ENCODE results near the gene HIPK3. TPM values are rescaled to one million over a fixed set of nuclear protein-coding genes. Genes with fewer than 3 reads are reported as not detected.
"Not testable (repeated sequence)": the region's sequence is repeated elsewhere in the genome, so short reads cannot be mapped to it uniquely, and the experiment has no call there.

Gene HIPK3
- total RNA-seq, 1 donor from 2014 or later = 290 TPM

DNA sequence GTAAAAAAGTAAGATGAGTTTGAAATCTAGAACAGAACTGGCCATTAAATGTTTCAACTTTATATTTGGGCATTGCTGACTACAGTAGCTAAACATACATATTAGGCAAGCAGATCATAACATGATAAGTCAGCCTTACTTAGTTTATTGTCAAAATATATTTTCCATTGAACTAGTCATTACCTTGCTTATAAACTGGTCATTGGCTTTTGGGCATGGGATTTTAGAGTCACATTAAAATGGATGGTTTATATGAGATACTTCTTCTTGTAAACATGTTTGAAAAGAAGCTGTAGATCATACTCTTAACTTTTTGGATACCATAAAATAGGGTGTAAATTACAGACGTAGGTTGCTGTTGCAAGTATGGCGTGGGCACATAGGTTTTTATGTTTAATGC is 2.7 kb downstream of the HIPK3 start:
- no peak for DNase-seq

DNA sequence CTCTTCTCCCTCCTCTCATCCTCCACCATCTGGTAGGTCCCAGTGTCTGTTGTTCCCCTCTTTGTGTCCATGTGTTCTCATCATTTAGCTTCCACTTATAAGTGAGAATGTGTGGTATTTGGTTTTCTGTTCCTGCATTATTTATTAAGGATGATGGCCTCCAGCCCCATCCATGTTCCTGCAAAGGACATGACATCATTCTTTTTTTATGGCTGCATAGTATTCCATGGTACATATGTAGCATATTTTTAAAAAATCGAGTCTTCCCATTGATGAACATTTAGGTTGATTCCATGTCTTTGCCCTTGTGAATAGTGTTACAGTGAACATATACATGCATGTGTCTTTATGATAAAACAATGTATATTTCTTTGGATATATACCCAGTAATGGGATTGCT is 4.2 kb downstream of the HIPK3 start:
- not testable (repeated sequence) for DNase-seq

DNA sequence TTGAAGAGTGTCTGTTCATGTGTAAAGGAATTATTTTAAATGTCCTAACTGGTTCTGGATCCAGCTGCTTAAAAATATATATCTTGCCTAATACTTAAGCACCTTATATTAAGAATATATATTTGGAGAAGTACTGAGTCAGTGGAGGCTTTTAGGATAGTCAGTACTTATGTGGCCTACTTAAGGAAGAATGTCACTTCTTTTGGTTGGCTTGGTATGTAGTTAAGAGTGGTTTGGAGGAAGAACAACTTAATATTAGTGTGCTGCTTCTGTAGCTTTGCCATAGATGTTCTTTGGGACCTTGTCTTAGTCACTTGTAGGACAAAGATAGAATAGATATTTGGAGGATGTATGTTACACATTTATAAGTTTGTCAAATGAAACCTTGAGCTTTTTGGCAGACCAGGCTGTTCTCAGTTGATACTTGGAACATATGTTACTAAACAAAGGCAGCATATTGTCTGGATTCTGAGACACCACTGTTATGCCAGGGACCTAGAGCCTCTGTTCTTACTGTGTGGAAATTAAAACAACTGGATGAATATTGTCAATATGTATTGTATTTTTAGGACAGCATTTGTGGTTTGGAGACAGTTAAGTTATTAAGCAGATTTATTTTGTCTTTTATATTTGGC is 4.9 kb downstream of the HIPK3 start:
- no peak for DNase-seq

DNA sequence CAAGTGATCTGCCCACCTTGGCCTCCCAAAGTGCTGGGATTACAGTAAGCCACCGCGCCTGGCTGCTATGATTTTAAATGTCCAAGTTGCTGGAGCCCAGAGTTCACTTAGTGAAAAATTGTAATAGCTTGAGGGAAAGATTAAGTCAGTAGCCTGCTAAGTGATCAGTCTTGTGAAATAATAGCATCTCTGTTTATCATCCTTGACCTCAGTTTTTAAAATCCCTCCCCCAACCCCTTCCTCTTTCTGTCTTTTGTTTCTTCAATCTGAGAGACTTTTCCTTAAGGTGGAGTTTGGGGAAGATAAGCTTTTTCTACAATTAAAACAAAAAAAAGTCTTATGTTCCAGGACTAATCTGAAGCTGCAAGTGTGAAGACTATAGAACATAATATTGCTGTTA is 6.4 kb downstream of the HIPK3 start:
- no peak for DNase-seq

DNA sequence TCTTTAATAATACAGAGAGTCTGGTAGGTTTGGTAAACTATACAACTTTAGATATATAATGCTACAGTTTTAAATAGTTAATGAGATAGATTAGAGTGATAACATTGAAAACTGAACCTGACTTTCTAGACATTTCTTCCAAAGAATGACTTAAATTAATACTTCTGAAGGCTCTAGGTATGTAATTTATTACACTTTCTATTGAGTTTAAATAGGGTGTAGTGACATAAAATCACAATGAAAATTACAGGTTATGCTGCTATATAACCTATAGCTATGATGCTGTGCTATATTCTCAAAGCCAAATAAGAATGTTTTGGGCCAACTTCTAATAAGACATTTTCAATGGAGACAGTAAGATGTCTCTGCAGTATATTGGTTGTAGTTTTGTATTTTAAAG is 7.7 kb downstream of the HIPK3 start:
- no peak for DNase-seq

DNA sequence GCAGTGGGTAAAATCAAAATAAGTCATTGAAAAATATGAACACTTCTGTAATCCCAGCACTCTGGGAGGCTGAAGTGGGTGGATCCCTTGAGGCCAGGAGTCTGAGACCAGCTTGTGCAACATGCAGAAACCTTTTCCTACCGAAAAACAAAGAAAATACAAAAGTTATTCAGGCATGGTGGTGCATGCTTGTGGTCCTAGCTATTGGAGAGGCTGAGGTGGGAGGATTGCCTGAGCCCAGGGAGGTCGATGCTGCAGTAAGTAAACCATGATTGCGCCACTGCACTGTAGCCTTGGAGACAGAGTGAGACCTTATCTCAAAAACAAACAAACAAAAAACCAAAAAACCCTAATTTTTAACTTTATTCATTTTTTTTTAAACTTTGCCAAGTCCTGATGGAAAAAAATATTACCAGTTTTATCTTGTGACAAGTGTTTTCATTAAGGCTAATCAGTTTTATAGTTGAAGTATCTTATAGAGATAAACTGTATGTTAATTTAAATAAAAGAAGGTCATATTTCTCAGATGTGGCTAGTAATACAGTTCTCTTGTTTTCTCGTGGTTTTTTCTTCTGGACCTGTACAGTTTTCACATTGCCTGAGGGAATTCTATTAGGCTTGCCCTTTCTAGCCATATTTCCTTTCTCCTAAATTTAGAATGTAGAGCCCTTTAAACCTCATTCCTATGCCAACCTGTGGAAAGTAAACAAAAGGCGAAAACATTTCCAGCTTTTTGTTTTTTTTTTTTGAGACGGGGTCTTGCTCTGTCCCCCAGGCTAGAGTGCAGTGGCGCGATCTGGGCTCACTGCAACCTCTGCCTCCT is 9.4 kb downstream of the HIPK3 start:
- DNase-seq = no peak

DNA sequence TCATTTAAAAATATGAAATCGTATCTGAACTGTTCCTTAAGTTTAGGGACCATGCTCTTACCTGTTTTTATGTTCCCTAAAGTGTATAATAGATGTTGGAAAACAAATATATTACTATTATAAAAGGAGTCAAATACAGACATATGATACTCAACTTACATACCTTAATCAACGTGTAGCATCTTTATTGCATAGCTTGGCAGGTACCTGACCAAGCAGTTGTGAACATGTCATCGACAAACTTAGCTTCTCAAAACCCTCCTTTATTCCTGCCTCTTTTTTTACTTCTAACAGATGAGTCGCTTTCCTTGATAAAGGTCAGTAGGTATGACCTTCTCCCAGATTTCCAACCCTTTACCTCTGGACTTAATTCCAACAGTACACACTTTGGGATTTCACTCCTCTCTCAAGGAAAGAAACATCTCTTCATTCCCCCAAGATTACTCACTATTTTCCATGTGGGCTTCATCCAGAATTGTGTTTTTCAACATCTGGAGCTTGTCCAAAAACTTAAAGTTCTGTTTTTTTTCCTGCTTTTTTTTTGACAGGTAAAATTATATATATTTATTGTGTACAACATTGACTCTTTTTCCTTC is 11.9 kb downstream of the HIPK3 start:
- DNase-seq = no peak

DNA sequence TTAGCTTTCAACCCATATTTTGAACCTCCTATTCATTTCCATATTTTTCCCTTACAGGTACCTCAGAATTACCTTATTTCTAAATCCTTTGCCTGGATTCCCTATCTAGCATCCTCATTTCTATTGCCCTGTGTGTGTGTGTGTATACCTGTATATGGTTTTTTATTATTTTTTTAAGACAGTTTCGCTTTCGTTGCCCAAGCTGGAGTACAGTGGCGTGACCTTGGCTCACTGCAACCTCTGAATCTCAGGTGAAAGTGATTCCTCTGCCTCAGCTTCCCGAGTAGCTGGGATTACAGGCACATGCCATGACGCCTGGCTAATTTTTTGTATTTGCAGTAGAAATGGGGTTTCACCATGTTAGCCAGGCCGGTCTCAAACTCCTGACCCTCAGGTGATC is 12.6 kb downstream of the HIPK3 start:
- DNase-seq = no peak

DNA sequence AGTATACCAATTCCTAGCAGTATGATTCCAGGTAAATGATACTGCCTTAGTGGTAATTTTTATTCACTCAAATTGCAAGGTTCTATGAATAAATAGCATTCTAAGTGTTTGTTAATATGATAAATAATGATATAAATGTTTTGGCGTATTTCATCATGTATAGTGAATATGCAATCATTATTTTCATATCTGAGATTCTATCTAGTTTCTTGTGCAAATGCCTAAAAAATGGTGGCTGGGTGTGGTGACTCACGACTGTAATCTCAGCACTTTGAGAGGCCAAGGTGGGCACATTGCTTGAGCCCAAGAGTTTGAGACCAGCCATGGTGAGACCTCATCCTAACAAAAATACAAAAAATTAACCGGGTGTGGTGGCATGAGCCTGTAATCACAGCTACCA is 13.9 kb downstream of the HIPK3 start:
- no peak for DNase-seq

DNA sequence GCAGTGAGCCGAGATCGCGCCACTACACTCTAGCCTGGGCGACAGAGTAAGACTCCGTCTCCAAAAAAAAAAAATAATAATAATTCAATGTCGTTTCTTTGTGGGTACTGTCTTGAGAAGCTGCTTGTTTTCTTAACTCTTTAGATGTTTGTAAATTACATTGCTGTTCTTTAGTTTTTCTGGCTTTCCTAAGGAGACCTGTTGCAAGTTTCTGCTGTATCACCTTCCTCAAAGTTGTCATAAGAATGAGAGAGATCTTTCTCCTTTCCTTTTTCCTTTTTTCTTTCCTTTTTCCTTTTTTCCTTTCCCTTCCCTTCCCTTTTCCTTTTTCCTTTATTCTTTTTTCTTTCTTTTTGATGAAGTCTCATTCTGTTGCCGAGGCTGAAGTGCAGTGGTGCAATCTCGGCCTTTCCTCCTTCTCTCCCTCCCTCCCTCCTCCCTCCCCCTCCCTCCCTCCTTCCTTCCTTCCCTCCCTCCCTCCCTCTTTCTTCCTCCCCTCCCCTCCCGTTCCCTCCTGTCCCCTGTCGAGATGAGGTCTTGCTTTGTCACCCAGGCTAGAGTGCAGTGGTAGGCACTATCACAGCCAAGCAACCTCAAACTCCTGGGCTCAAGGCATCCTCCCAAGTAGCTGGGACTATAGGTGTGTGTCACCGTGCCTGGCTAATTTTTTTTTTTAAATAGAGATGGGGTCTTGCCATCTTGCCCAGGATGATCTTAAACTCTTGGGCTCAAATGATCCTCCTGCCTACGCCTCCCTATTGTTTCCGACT is 15.3 kb downstream of the HIPK3 start:
- DNase-seq = no peak

DNA sequence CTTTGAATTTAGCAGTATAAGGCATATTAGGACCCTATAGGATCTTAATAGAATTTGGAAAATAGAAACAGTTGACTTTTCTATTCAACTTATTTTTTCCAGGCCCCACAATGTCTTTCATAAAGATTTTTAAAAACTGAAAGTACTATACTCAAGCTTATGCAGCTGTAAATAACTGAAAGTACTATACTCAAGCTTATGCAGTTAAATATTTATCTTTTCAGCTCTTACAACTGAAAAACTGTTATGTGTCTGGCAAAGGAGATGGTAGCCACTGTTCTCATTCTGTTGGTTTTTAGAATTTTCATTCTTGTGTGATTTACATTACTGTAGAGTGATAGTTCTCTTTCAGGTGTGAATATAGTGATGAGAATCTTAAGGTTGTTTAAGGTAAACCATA is 16.5 kb downstream of the HIPK3 start:
- DNase-seq = no peak

DNA sequence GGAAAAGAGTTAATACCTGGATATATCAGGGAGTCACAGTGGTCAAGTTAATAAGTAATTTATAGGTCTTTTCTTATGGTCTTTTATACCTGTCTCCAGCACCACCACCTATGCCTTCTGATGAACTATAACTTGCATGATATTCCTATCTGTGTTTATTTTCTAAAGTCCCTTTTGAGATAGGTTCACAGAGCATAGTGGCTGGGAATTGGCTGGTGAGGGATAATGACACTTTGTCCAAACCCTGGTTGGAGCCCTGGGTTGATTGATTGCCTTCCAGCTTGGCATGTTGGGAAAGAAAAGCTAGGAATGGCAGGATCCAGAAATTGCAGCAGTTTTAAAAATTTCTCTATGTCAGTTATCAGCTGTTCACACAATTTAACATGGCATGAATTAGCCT is 23.2 kb downstream of the HIPK3 start:
- no peak for DNase-seq

DNA sequence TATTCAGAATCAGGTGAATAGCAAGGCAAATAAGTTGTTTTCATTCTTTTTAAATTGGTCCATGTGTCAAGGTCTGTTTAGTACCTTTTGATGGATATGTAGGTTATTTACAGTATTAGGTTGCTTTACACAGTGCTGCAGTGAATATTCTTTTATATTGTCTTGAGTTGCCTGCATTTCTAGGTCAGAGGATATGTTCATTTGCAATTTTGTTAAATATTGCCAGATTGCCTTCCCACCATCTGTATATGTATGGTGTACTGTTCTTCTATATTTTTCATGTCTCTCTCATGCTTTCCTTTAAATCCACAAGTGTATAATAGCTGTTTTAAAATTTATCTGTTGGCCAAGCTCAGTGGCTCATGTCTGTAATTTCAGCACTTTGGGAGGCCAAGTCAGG is 24.6 kb downstream of the HIPK3 start:
- DNase-seq = no peak

DNA sequence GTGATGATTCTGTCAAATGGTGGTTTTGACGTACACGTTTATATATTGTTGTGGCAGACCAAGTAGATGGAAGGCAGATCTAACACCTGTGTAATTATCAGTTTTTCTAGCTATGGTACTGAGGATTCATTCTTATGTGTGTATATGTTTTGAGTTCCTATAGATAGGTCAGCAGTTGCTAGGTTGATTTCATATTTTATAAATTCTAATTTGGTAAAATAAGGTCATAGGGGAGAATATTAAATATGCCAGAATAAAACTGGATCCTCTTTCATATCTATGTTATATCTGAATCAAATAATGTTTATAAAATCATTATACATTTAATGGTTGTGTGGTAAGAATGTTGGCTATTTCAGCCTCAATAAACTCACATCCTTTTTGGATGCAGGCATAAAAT is 27.6 kb downstream of the HIPK3 start:
- no peak for DNase-seq

DNA sequence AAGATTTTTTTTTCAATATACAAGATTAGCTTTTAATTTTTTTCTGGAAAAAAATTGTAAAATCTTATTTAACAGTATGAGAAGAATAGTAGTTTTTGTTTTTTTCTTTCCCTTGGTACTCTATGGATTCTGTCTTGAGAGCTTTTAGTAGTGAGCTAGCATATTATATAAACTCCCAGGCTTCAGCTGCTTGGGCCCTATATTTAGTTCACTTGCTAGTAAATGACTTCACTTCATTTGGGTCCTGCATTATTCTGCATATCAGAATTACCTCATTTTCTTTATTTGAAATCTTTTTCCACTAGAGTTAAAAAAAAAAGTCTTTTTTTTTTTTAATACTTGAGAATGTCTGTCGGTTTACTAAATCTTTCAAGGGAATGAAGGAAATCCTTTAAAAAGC is 33.1 kb downstream of the HIPK3 start:
- DNase-seq = no peak

DNA sequence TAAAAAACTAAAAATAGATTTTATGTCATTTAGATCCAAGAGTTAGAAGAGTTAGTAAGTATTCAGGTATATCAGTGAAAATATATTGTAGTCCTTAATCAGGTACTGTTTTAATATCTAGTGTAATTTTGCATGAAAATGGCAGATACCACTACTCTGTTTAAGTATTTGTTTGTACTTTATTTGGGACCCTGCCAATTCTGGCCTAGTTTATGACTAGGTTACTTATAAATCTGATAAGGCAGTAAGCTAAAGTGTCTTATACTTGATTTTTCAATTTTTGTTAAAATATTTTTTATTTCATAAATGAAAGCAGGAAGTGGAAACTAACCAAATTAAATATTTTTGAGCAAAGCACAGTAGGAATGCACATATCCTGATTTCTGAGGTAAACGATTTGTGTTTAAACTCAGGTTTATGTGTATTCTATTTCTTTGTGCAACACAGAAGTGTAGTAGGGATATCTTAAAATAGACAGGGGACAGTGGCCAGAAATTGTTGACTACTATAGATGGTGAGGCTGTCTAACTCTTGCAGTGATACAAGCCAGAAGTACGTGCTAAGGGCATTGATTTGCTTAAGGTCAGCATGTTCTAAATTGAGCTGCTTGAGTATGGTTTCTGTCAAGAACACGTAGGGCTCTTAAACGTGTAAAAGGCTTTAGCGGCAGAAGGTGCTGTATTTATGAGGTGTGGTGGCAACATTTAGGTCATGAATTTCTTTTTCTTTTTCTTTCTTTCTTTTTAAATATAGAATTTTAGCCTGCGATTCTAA is 34.0 kb downstream of the HIPK3 start:
- no peak for DNase-seq

DNA sequence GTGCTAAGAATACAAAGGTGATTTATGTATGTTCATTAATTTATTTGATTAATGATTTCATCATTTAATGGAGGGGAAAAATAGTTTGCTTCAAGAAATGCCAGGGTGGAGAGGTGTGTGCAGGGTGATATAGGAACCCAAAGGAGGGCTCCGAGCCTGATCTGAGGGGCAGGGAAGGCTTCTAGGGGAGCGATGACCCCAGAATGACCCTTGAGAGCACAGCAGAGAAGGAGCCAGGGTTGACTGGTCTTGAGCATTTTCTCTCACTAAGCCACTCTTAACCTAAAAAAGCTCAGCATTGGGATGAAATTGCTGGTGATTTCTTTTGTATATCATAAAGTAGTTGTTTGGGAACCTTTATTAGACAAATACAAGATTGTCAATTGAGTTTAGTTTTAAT is 35.1 kb downstream of the HIPK3 start:
- no peak for DNase-seq

DNA sequence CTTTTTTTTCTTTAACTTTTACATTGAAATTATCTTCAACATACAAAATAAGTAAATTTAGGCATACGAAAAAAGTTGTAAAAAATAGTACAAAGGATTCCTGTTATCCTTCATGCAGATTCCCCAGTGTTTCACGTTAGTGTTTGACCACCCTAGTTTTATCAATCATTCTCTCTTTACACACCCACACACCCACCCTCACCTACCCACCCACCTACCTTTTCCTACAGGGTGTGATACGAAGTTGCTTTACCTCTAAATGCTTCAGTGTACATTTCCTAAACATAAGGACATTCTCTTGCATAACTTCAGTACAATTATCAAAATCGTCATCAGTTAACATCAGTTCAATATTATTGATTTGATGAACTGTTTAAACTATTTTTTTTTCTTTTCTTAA is 37.0 kb downstream of the HIPK3 start:
- DNase-seq = no peak

DNA sequence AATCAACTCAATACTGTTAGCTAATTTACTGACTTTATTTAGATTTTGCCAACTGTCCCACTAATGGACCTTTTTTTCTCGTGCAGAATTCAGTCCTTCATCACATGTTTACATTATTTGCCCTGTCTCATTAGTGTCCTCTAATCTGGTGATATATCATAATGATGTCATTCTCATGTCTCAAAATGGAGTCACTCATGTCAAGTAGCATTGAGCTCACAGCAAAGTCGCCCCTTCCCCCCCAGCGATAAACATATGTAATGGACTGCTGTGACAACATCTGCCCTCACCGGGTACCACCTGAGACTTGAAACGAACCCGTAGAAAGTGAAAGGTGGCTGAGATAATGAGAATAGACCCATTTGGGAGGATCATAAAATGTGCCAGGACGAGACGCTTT is 37.6 kb downstream of the HIPK3 start:
- DNase-seq = no peak

DNA sequence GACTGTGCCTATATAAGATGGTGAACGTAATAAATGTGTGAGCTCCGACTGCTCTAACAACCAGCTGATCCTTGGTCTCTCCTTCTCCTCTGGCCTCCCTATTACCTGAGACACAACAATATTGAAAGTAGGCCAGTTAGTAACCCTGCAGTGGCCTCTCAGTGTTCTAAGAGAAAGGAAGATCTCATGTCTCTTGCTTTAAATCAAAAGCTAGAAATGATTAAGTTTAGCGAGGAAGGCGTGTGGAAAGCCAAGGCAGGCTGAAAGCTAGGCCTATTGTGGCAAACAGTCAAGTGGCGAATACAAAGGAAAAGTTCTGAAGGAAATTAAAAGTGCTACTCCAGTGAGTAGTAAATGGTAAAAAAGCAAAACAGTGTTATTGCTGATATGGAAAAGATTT is 39.5 kb downstream of the HIPK3 start:
- no peak for DNase-seq

DNA sequence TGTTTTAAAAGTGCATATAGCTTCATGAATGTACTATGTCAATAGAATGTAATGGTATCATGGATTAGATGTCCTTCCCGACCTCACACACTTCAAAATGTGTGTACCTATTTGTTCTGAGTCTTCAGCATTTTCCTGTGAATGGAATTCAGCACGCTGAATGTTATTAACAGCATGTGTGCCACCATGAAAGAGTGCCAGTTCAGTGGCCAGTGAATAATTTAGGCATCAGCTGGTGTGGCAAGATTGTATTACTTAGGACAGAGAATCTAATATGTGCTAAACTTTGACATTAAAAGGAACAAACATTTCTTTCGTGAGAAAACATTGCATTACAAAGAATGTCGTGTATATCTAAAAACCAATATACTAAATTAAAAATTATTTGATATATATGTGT is 46.4 kb downstream of the HIPK3 start:
- DNase-seq = no peak

DNA sequence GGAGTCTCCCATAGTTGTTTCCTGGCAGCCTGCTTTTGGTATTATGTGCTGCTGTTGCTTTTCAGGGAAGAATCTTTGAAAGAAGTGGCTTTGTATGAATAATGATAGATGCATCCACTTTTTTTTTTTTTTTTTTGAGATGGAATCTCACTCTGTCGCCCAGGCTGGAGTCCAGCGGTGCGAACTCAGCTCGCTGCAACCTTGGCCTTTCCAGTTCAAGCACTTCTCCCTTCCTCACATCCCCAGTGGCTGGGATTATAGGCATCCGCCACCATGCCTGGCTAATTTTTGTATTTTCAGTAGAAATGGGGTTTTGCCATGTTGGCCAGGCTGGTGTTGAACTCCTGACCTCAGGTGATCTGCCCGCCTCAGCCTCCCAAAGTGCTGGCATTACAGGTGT is 49.6 kb downstream of the HIPK3 start:
- DNase-seq = not testable (repeated sequence)

Measured in occipital lobe (tissue), 2 donors.